Neutrophil (primary cell): ENCODE data around the gene SNAI1.
A peak's percentile ranks its signal among the peaks of the same experiment; 100 is the strongest.

Source experiments
- H3K27ac ChIP-seq: fragments of 200-600 bp; sonication (generic); 2 replicates; pipeline ENCODE4 v1.5.1; 2016; ENCODE audit warnings: mild to moderate bottlenecking, moderate library complexity
- H3K27me3 ChIP-seq: fragments of 200-600 bp; sonication (generic); 2 replicates; pipeline ENCODE4 v1.6.0; 2016; ENCODE audit warnings: mild to moderate bottlenecking
- H3K36me3 ChIP-seq: fragments of 200-600 bp; sonication (generic); 2 replicates; pipeline ENCODE4 v1.5.1; 2017
- H3K4me1 ChIP-seq, 2 experiments: fragments of 200-600 bp in 1 of 2; sonication (generic) in 1 of 2; 1 replicate in 1 of 2; 2 replicates in 1 of 2; pipeline versions ENCODE4 v1.5.1 to v1.6.1; 2013 to 2016; ENCODE audit warnings: low read depth in 1 of 2, low read length in 1 of 2, mild to moderate bottlenecking in 1 of 2, moderate library complexity in 1 of 2; ENCODE audit not compliant: control insufficient read depth in 1 of 2, insufficient read depth in 1 of 2
- H3K4me3 ChIP-seq, 2 experiments: fragments of 200-600 bp in 1 of 2; sonication (generic) in 1 of 2; 1 replicate in 1 of 2; 2 replicates in 1 of 2; pipeline ENCODE4 v1.5.1; 2013 to 2016; ENCODE audit warnings: low read depth in 1 of 2, low read length in 1 of 2, mild to moderate bottlenecking in 1 of 2, moderate library complexity in 1 of 2
- H3K9me3 ChIP-seq: fragments of 200-600 bp; sonication (generic); 2 replicates; pipeline ENCODE4 v1.5.1; 2016
- CTCF ChIP-seq: fragments of 200-600 bp; sonication (generic); IDR thresholded peaks from 2 replicates; pipeline ENCODE4 v1.5.1; 2016; ENCODE audit warnings: antibody characterized with exemption

SNAI1 gene

GRCh38 chr20:49978685-49979029, 4.1 kb upstream of the SNAI1 start:
- no peak for TF ChIP-seq CTCF
- peaks cover 49% of the 10 kb centered on the region for H3K27me3 ChIP-seq
- H3K9me3 ChIP-seq: no peaks in the 10 kb centered on the region
- no peak overlapping the region for H3K4me3 ChIP-seq
- H3K36me3 ChIP-seq: no peaks in the 10 kb centered on the region
- H3K4me1 ChIP-seq: peaks cover 17 to 21% of the 10 kb centered on the region in 2 experiments
- H3K27ac ChIP-seq: no peak overlapping the region

- Histone ChIP-seq H3K27me3 (peaks cover 55% of the 10 kb centered on the region), H3K27ac (no peak overlapping the region), H3K9me3 (no peaks in the 10 kb centered on the region), H3K4me1 (peaks cover 17 to 21% of the 10 kb centered on the region in 2 experiments), H3K4me3 (no peak overlapping the region), H3K36me3 (no peaks in the 10 kb centered on the region)
- TF ChIP-seq CTCF: peak; percentile 97
Observed at GRCh38 chr20:49979030-49979832, 3.5 kb upstream of the SNAI1 start.

- H3K36me3 ChIP-seq: no peaks in the 10 kb centered on the region
- TF ChIP-seq CTCF: no peak
- peaks cover 64% of the 10 kb centered on the region for H3K27me3 ChIP-seq
- no peak overlapping the region for H3K27ac ChIP-seq
- H3K4me3 ChIP-seq: no peak overlapping the region
- H3K4me1 ChIP-seq: peaks cover 17 to 21% of the 10 kb centered on the region in 2 experiments
- H3K9me3 ChIP-seq: no peaks in the 10 kb centered on the region
Observed at GRCh38 chr20:49980140-49981008, 2.4 kb upstream of the SNAI1 start.

GRCh38 chr20:49981218-49982071, 1.3 kb upstream of the SNAI1 start:
- no peak for TF ChIP-seq CTCF
- Histone ChIP-seq H3K4me3 (no peak overlapping the region), H3K27ac (no peak overlapping the region), H3K27me3 (peaks cover 68% of the 10 kb centered on the region), H3K9me3 (no peaks in the 10 kb centered on the region), H3K4me1 (peaks cover 17 to 21% of the 10 kb centered on the region in 2 experiments), H3K36me3 (no peaks in the 10 kb centered on the region)

- Histone ChIP-seq H3K27me3 (peaks cover 68% of the 10 kb centered on the region), H3K4me1 (peaks cover 17 to 21% of the 10 kb centered on the region in 2 experiments), H3K9me3 (no peaks in the 10 kb centered on the region), H3K36me3 (no peaks in the 10 kb centered on the region), H3K4me3 (peak overlapping the region; percentile 41 to 46), H3K27ac (no peak overlapping the region)
- TF ChIP-seq CTCF: no peak
Observed at GRCh38 chr20:49982072-49982345, 771 bp upstream of the SNAI1 start.
